Thymus (tissue), 11 donors: ENCODE data around the gene MRPS31. TPM values are rescaled to one million over a fixed set of nuclear protein-coding genes. Genes with fewer than 3 reads are reported as not detected.

Experiments
- DNase-seq, 9 donors: peaks; one replicate each; pipeline ENCODE4 v3.0.0-alpha.2; 2013; ENCODE audit warnings: low spot score in 9 of 9, low read depth in 6 of 9, missing footprints in 1 of 9
- H3K27ac ChIP-seq, 2 donors: one replicate each; pipeline ENCODE4 v1.5.1; 2013; ENCODE audit warnings: control low read depth in 1 of 2, low read depth in 1 of 2, low read length in 1 of 2, mild to moderate bottlenecking in 1 of 2, moderate library complexity in 1 of 2
- H3K27me3 ChIP-seq, 2 donors: one replicate each; pipeline ENCODE4 v1.5.1; 2013; ENCODE audit warnings: low read length in 1 of 2; ENCODE audit not compliant: control insufficient read depth in 2 of 2, insufficient read depth in 1 of 2
- H3K36me3 ChIP-seq, 2 donors: one replicate each; pipeline ENCODE4 v1.5.1; 2013; ENCODE audit warnings: low read length in 1 of 2, mild to moderate bottlenecking in 1 of 2, moderate library complexity in 1 of 2; ENCODE audit not compliant: control insufficient read depth in 2 of 2, insufficient read depth in 2 of 2
- H3K4me1 ChIP-seq, 2 donors: one replicate each; pipeline ENCODE4 v1.5.1; 2013; ENCODE audit warnings: low read length in 2 of 2; ENCODE audit not compliant: control insufficient read depth in 2 of 2, insufficient read depth in 2 of 2
- H3K4me3 ChIP-seq, 2 donors: one replicate each; pipeline ENCODE4 v1.5.1; 2013; ENCODE audit warnings: low read length in 2 of 2, control low read depth in 1 of 2, mild to moderate bottlenecking in 1 of 2
- H3K9me3 ChIP-seq, 2 donors: one replicate each; pipeline ENCODE4 v1.5.1; 2013; ENCODE audit warnings: low read length in 1 of 2, mild to moderate bottlenecking in 1 of 2; ENCODE audit not compliant: control insufficient read depth in 2 of 2, insufficient read depth in 1 of 2
- WGBS: extraction: QIAGEN DNeasy Blood & Tissue Kit; methylation state at CpG from one replicate; pipeline ENCODE4 v1.1.7; 2013; 5-methylcytosine and 5-hydroxymethylcytosine counted together
- polyA plus RNA-seq: library from polyadenylated mRNA; stranded (reverse); fragments of 200-250 nt; gene quantifications from one replicate; pipeline ENCODE4 v1.2.3, GENCODE V29; 2013
- total RNA-seq: library from RNA; stranded (reverse); fragments of 120-200 nt; gene quantifications from one replicate; pipeline ENCODE4 v1.2.4, GENCODE V29; 2013
- donor health status: healthy.

MRPS31 gene
- total and polyA plus RNA-seq, 2 donors = 32.3 to 61.3 TPM

DNA sequence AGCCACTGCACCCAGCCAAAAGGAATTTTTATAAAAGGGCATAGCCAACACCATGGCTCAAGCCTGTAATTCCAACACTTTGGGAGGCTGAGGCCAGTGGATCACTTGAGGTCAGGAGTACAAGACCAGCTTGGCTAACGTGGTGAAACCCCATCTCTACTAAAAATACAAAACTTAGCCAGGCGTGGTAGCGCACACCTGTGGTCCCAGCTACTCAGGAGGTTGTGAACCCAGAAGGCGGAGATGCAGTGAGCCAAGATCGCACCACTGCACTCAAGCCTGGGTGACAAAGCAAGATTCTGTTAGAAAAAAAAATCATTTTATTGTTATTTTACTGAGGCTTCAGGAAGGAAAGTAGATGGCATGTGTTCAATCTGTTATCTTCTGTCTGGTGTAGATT is 73.3 kb downstream of the MRPS31 start:
- 90% methylated on average over 5 of the region's 5 CpGs for WGBS
- H3K4me1 ChIP-seq = no peaks in the 10 kb centered on the region
- no peak overlapping the region for H3K27ac ChIP-seq

DNA sequence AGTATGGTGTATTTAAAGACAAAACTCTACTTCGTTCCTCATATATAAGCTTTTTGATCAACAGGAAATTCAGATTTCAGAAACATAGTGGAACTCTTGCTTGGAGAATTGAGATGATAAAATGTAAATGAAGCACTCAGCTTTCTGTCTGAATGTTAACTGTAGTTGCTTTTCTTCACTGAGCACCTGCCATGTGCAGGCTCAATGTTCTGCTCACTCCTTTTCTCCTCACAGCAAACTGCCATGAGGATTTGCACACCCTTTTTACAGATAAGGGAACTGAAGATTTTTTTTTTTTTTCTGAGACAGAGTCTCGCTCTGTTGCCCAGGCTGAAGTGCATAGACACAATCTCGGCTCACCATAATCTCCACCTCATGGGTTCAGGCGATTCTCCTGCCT is 76.6 kb downstream of the MRPS31 start:
- 91% methylated on average over 4 of the region's 4 CpGs for WGBS

More for the DNA sequence above, 73.3 kb downstream of the MRPS31 start:
- Histone ChIP-seq H3K4me3 (no peak overlapping the region), H3K27me3 (no peaks in the 10 kb centered on the region), H3K9me3 (no peaks in the 10 kb centered on the region), H3K36me3 (no peaks in the 10 kb centered on the region)
- no peak for DNase-seq

DNA sequence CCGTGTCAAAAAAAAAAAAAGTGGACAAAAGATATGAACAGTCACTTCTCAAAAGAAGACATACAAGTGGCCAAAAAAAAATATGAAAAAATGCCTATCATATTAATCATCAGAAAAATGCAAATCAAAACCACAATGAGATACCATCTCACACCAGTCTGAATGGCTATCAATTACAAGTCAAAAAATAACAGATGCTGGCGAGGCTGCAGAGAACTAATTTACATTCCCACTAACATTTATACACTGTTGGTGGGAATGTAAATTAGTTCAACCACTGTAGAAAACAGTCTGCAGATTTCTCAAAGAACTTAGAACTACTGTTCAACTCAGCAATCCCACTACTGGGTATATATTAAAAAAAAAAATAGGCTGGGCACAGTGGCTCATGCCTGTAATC is 78.0 kb downstream of the MRPS31 start:
- DNase-seq = no peak
- Histone ChIP-seq H3K4me1 (no peaks in the 10 kb centered on the region), H3K27me3 (no peaks in the 10 kb centered on the region), H3K9me3 (no peaks in the 10 kb centered on the region), H3K27ac (no peak overlapping the region), H3K36me3 (no peaks in the 10 kb centered on the region), H3K4me3 (no peak overlapping the region)
- WGBS = 80% methylated on average over 2 of the region's 2 CpGs

More for the DNA sequence above, 76.6 kb downstream of the MRPS31 start:
- no peak for DNase-seq
- Histone ChIP-seq H3K27ac (no peak overlapping the region), H3K9me3 (no peaks in the 10 kb centered on the region), H3K27me3 (no peaks in the 10 kb centered on the region), H3K36me3 (no peaks in the 10 kb centered on the region), H3K4me3 (no peak overlapping the region), H3K4me1 (no peaks in the 10 kb centered on the region)

DNA sequence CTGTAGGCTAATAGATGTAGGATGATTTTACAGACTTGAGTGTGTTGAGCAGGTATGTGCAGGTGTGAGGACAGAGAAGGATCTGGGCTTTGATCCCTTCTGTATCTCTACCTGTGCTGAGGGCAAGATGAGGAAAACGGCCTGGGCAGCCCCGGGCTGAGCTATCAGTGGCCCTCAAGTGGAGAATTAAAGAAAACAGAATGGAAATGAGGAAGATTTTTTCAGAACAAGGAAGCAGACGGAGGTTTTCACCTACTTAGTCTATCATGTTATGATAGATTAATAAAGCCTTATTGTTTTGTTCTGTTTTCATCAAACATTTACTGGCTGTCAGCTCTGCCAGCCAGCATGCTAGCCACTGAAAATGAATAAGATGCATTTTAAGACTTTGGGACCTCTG is 82.2 kb downstream of the MRPS31 start:
- WGBS = 92% methylated on average over 3 of the region's 3 CpGs
- H3K9me3 ChIP-seq = no peaks in the 10 kb centered on the region
- H3K36me3 ChIP-seq = no peaks in the 10 kb centered on the region
- no peaks in the 10 kb centered on the region for H3K4me1 ChIP-seq
- no peak overlapping the region for H3K4me3 ChIP-seq
- H3K27ac ChIP-seq = no peak overlapping the region
- DNase-seq = no peak
- H3K27me3 ChIP-seq = no peaks in the 10 kb centered on the region

DNA sequence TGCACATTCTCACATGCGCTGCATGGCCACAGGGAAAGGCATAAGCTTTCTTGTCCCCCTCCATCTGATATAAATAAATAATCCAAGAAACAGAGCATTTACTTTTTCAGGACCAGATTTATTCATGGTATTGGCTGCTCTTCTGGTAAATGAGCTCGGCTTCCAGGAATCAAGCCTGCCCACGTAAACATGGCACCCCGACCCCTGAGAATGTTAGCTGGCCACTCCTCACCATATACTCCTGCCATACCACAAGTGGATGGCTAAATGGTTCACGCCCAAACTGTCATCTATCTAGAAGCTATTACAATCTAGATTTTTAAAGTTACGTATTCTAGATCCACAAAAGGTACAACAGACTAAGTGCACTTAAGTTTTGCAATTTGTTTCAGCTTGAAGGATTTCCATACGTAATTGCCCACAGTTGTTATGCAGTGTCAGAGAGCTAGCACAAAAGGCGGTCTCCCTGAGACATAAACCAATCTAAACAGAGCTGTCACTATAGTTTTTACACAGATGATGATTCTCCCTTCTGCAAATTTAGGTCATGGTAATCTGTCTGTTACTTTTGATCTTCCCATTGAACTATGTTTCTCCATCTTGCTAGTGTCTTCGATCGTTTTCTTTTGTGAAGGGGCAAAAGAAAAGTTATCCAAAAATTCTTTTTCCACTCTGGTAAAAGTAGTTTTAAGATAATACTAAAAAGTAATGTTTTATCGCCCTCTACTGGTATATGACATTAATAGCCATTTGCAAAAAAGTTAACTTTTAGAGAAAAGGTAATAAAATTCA is 88.3 kb downstream of the MRPS31 start:
- no peak overlapping the region for H3K27ac ChIP-seq
- no peaks in the 10 kb centered on the region for H3K36me3 ChIP-seq
- peak in 2 of 9 donors; percentile 13 to 55 for DNase-seq
- H3K4me1 ChIP-seq = peaks cover 0 to 9% of the 10 kb centered on the region in 2 donors
- no peaks in the 10 kb centered on the region for H3K27me3 ChIP-seq
- no peaks in the 10 kb centered on the region for H3K9me3 ChIP-seq
- WGBS = 63% methylated on average over 11 of the region's 11 CpGs
- H3K4me3 ChIP-seq = no peak overlapping the region

DNA sequence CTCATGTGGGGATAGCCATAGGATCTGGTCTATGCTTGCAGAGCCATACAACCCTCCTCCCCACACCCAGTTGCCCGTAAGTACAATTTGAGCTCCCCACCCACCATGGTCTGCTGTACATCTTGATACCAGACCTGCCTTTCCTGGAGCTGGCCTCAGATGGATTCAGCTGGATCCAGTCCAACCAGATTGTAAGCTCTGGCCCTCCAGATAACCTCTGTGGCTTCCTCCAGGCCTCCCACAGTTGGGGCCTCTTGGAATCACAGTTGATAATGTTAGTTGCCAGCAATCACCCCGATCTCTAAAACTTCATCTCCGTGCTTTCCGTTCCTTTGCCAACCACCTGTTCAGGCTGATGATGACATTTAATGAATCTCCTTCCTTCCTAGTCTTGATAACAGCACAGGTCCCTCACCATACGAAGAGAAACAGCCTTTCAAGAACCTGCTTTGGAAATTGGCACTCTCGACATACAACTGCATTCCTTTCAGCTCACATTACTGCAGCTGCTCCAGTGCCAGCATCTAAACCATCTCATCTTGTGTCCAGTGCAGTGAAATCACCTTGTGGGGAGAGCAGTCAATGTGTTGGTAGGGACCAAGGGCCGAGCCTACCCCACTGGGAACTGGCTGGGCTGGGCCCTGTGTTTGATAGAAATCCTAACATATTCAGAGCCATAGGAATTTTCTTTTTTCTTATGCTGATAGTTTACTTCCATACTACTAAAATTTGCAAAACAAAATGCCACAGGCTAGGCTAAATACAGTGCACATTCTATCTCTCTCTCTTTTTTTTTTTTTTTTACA is 89.4 kb downstream of the MRPS31 start:
- H3K9me3 ChIP-seq = no peaks in the 10 kb centered on the region
- H3K4me3 ChIP-seq = no peak overlapping the region
- DNase-seq = no peak
- H3K27ac ChIP-seq = no peak overlapping the region
- no peaks in the 10 kb centered on the region for H3K36me3 ChIP-seq
- peaks cover 0 to 9% of the 10 kb centered on the region in 2 donors for H3K4me1 ChIP-seq
- WGBS = 34% methylated on average over 7 of the region's 7 CpGs
- no peaks in the 10 kb centered on the region for H3K27me3 ChIP-seq

DNA sequence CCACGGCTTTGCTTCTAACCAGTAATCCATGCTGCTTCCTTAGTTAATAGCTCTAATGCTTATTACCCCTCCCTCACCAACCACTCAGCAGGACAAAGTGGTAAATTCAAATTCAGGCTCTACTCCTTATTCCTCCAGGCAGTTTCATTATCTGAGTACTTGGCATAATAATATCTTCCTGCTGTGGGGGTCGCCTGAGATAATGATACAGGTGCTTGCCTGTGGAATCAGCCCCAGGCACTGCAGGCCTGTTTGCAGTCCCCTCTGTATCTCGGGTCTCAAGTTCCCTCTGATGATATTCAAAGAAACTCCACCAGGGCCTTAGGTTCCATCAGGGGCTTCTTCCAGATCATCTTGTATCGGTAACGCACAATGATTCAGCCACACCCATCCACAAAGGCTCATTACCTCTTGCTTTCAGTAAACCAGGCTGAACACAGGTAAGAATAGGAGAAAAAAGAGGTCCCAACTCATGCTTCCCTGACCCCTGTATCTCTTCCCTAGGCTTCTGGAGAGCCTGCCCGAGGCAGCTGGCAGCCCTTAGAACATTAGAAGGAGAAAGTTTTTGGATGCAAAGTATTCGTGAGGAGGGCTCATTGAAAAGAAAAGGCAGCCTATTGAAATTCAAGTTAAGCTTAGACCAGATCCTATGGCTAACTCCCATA is 90.2 kb downstream of the MRPS31 start:
- no peak for DNase-seq
- no peaks in the 10 kb centered on the region for H3K27me3 ChIP-seq
- WGBS = 93% methylated on average over 7 of the region's 7 CpGs
- H3K4me1 ChIP-seq = peaks cover 0 to 9% of the 10 kb centered on the region in 2 donors
- no peaks in the 10 kb centered on the region for H3K36me3 ChIP-seq
- no peak overlapping the region for H3K27ac ChIP-seq
- no peaks in the 10 kb centered on the region for H3K9me3 ChIP-seq
- no peak overlapping the region for H3K4me3 ChIP-seq

DNA sequence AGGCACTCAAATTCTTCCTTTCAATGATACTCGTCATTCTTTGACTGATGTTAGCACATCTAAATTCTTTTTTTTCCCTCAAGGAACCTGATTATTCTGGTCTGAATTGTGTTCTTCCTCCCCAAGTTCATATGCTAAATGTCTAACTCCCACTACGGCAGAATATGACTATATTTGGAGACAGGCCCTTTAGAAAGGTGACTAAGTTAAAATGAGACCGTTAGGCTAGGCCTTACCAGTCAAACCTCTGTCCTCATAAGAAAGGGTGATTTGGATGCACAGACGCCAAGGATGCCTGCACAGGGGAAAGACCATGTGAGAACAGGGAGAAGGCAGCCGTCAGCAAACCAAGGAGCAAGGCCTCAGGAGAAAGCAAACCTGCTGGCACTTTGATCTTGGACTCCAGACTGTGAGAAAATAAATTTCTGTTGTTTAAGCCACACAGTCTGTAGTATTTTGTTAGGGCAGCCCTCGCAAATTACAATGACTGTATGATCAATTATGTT is 91.5 kb downstream of the MRPS31 start:
- peaks cover 0 to 9% of the 10 kb centered on the region in 2 donors for H3K4me1 ChIP-seq
- no peaks in the 10 kb centered on the region for H3K36me3 ChIP-seq
- H3K9me3 ChIP-seq = no peaks in the 10 kb centered on the region
- no peak overlapping the region for H3K27ac ChIP-seq
- H3K27me3 ChIP-seq = no peaks in the 10 kb centered on the region
- H3K4me3 ChIP-seq = no peak overlapping the region
- WGBS = 95% methylated on average over 6 of the region's 6 CpGs
- DNase-seq = no peak
